ENCODE results near the gene SERINC4.

Gene SERINC4

GRCh38 chr15:43796566-43796965 is 3.5 kb downstream of the SERINC4 start:
- Histone ChIP-seq H3K4me1 (ENCODE audit: low read length) (peaks cover 41% of the 10 kb centered on the region), H3K79me2 (ENCODE audit: low read length) (peaks cover 52% of the 10 kb centered on the region), H4K20me1 (ENCODE audit: insufficient read depth, low read length) (peaks cover 33% of the 10 kb centered on the region), H3K36me3 (replicated peaks; ENCODE audit: low read depth, low read length) (peaks cover 56% of the 10 kb centered on the region), H3K4me3 (ENCODE audit: low read length) (no peak overlapping the region), H3K9me3 (ENCODE audit: insufficient read depth, low read length) (peaks cover 6% of the 10 kb centered on the region; the same call in 1 of the 2 replicates), H3K27me3 (ENCODE audit: low read depth, low read length) (no peaks in the 10 kb centered on the region), H3K9ac (ENCODE audit: low read length) (no peak overlapping the region), H3K4me2 (ENCODE audit: low read length) (no peak overlapping the region), H2AFZ (ENCODE audit: low read depth, low read length) (no peak overlapping the region), H3K27ac (ENCODE audit: low read length) (no peak overlapping the region)
- no peak for TF ChIP-seq EZH2phosphoT487 (IDR thresholded peaks at IDR 0.05; ENCODE audit: low read depth)
- no peak for TF ChIP-seq CTCF (IDR thresholded peaks at IDR 0.05; ENCODE audit: low read depth, low read length)

GRCh38 chr15:43795997-43796396 is 4.0 kb downstream of the SERINC4 start:
- no peak overlapping the region for H3K4me3 ChIP-seq (ENCODE audit: low read length)
- no peak overlapping the region for H3K9ac ChIP-seq (ENCODE audit: low read length)
- H3K79me2 ChIP-seq (ENCODE audit: low read length) = peaks cover 46% of the 10 kb centered on the region
- no peak for TF ChIP-seq CTCF (IDR thresholded peaks at IDR 0.05; ENCODE audit: low read depth, low read length)
- TF ChIP-seq EZH2phosphoT487 (IDR thresholded peaks at IDR 0.05; ENCODE audit: low read depth) = no peak
- peaks cover 50% of the 10 kb centered on the region for H3K36me3 ChIP-seq (replicated peaks; ENCODE audit: low read depth, low read length)
- H3K4me2 ChIP-seq (ENCODE audit: low read length) = no peak overlapping the region
- H3K9me3 ChIP-seq (ENCODE audit: insufficient read depth, low read length) = peaks cover 6% of the 10 kb centered on the region; the same call in 1 of the 2 replicates
- no peak overlapping the region for H2AFZ ChIP-seq (ENCODE audit: low read depth, low read length)
- H3K4me1 ChIP-seq (ENCODE audit: low read length) = peaks cover 40% of the 10 kb centered on the region
- peaks cover 33% of the 10 kb centered on the region for H4K20me1 ChIP-seq (ENCODE audit: insufficient read depth, low read length)
- H3K27ac ChIP-seq (ENCODE audit: low read length) = no peak overlapping the region
- no peaks in the 10 kb centered on the region for H3K27me3 ChIP-seq (ENCODE audit: low read depth, low read length)

- peaks cover 39% of the 10 kb centered on the region for H3K4me1 ChIP-seq (ENCODE audit: low read length)
These were observed 4.8 kb downstream of the SERINC4 start for GRCh38 chr15:43795197-43795596.

More at GRCh38 chr15:43795197-43795596, 4.8 kb downstream of the SERINC4 start:
- H3K36me3 ChIP-seq (replicated peaks; ENCODE audit: low read depth, low read length) = peaks cover 47% of the 10 kb centered on the region
- H3K4me2 ChIP-seq (ENCODE audit: low read length) = no peak overlapping the region
- no peaks in the 10 kb centered on the region for H3K27me3 ChIP-seq (ENCODE audit: low read depth, low read length)
- TF ChIP-seq EZH2phosphoT487 (IDR thresholded peaks at IDR 0.05; ENCODE audit: low read depth) (no peak), CTCF (IDR thresholded peaks at IDR 0.05; ENCODE audit: low read depth, low read length) (no peak)
- peaks cover 40% of the 10 kb centered on the region for H3K79me2 ChIP-seq (ENCODE audit: low read length)
- H3K27ac ChIP-seq (ENCODE audit: low read length) = no peak overlapping the region
- H2AFZ ChIP-seq (ENCODE audit: low read depth, low read length) = no peak overlapping the region
- H3K9me3 ChIP-seq (ENCODE audit: insufficient read depth, low read length) = peaks cover 6% of the 10 kb centered on the region; the same call in 1 of the 2 replicates
- H3K4me3 ChIP-seq (ENCODE audit: low read length) = no peak overlapping the region
- H4K20me1 ChIP-seq (ENCODE audit: insufficient read depth, low read length) = peaks cover 33% of the 10 kb centered on the region
- H3K9ac ChIP-seq (ENCODE audit: low read length) = no peak overlapping the region

All from OCI-LY3 (cell line).